ENCODE measurements around the gene NFX1.

DNA sequence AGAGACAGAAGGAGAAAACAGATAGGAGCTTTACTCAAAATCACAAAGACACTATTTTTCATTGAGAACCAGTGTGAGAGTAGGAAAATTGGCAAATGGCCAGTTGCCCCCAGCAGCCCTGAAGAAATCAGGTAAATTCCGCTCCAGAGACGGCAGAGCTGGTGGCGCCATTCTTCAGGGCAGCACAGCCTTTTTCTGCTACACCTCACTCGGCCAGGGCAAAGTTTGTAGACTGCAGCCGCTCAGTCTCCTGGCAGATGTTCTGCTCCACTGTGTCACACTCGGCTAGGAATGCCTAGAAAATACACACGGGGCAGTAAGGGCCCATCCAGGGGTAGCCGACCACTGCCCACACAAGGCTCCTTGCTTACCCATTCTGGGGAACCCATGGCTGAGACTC lies 35.3 kb upstream of the NFX1 start:
- TF ChIP-seq TAF1 (IDR thresholded peaks at IDR 0.05; ENCODE audit: borderline replicate concordance, insufficient read depth, low read length) (no peak), REST (IDR thresholded peaks at IDR 0.05; ENCODE audit: insufficient read depth in 1 of 2, low read depth in 2 of 2, low read length in 2 of 2) (no peak), POLR2AphosphoS5 (IDR thresholded peaks at IDR 0.05; ENCODE audit: low read depth, low read length) (no peak)

Measured in PFSK-1 (cell line).